Stimulated activated CD8-positive, alpha-beta memory T cell treated with anti-CD3 and anti-CD28 coated beads, Interleukin-2, amount 100 ng/mL, for 48 hours (primary cell): ENCODE data around the gene IDH3A.

ENCODE experiments used
- DNase-seq, 2 donors: peaks; one replicate each; pipeline ENCODE4 v3.0.0-alpha.2; 2020; ENCODE audit warnings: low read depth in 2 of 2

Gene IDH3A

DNA sequence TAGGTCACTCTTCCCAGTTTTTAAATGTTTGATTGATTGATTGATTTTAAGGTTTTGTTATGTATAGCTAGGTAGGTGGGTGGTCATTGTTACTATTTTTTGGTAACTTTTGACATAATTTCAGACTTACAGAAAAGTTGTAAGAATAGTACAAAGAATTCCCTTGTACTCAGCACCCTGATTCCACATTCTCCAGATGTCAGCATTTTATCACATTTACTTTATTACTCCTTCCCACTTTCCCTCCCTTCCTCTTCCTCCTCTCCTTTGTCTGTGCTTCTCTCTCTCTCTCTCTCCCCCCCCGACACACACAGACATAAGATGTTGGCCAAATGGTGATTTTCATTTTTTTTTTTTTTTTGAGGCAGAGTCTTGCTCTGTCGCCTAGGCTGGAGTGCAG is 14.8 kb downstream of the IDH3A start:
- no peak for DNase-seq

- no peak for DNase-seq
These were observed 18.2 kb downstream of the IDH3A start for GRCh38 chr15:78167227-78167888.

GRCh38 chr15:78168608-78169007 is 19.4 kb downstream of the IDH3A start:
- no peak for DNase-seq

DNA sequence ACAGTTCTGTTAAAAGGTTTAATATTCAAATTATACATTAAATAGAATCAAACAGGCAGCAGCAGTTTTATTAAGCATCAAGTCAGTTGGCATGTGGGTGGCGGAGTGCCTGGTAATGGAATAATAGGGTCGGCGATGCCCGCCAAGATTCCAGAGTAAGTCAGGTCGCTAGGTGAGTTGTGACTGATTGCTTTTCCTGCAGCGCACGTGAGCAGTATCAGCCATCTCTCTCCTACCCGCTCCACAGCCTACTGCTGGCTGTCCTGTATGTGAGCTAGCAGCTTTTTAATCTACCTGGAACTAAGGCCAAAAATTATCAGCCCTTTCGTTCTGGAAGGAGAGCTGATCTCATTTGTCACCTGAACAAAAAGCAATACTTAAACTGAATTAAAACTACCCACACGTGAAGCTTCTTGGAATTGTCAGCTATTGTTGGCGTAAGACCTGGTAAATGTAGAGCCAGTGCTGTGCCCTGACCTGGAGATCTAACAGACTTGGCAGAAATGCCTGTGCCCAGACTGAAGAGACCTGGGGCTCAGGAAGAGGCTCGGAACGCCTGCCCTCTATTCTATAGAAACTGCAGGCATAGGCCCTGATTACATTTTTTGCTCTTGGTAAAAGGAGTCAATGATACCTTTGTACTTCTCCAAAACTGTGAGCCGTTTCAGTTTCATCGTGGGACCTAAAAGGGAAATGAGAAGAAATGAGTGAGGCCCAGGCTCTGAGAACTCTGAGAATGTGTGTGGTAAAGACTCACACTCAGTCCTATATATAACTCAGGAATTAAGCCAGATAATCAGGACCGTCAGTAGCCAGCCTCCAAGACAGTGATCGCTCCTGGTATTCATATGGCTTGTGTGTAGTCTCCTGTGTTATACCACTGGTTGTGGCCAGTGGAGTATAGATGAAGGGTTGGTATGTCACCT is 21.9 kb downstream of the IDH3A start:
- no peak for DNase-seq

GRCh38 chr15:78171864-78172472 is 22.8 kb downstream of the IDH3A start:
- no peak for DNase-seq

GRCh38 chr15:78174401-78174800 is 25.2 kb downstream of the IDH3A start:
- no peak for DNase-seq

GRCh38 chr15:78175330-78175729 is 26.2 kb downstream of the IDH3A start:
- no peak for DNase-seq

- peak in 1 of 2 donors; percentile 36 for DNase-seq
These were observed 28.3 kb downstream of the IDH3A start for GRCh38 chr15:78177447-78177873.

DNA sequence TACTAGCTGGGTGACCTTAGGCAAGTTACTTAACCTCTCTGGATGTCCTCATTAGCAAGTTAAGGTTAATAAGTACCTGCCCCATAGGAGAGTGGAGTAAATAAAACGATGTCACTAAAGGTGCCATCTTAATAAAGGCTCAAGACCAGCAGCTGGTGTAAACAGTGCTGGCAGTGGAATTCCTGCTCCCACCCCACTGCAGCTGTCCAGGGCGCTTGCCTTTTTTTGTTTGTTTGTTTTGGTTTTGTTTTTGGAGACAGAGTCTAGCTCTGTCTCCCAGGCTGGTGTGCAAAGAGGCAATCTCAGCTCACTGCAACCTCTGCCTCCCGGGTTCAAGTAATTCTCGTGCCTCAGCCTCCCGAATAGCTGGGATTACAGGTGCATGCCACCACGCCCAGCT is 28.9 kb downstream of the IDH3A start:
- no peak for DNase-seq

DNA sequence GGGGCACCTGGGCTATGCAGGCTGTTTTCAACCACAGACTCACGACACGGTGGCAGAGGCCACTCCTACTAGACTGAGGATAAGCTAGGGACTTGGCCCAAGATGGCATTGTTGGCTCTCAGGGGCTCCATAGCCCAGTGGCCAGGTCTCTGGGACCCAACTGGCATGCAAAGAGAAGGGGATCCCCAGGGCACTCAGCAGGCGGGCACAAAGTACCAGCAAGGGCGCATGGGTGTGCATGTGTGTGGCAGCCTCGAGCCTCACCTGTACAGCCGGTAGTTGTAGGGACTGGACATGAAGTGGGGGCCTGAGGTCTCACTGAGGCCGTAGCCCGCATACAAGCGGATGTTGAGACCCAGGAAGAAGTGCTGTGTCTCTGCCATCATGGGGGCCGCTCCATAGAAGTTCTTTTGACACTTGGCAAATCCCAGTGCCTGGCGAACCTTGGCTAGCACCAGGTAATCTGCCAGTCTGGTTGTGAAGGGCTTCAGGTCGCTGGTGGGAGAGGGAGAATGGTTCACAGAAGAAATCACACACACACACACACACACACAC is 30.2 kb downstream of the IDH3A start:
- DNase-seq: no peak

DNA sequence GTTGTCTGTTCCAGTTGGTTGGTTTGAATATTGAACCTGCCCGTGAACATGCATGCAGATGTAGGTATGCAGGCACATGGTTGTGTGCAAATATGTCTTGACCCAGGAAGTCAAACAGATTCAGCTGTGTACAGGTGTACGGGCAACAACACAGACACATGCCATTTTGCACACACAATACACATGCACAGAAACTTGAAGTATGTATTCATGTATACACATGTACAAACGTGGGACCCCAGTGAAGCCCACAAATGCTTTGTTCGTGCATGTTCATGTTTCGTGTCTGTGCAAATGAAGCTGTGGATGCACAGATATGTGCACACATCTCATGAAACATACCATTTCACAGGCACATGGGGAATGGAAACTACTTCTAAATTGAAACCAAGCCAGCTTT is 30.7 kb downstream of the IDH3A start:
- no peak for DNase-seq

DNA sequence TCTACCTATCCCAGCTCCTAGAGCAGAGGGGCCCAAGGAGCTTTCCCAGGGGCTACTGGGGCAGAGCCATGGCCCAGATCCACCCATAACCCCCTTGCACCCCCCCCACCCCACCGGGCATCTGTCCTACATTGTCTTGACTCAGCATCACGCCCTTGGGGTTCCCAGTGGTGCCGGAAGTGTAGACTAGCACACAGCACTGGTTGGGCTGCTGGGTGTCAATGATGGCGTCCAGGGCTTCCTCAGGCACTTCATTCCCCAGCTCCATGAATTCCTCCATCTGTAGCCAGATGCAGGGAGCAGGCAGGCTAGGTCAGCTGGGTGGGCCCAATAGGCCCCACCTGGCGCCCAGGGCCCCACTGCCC is 33.2 kb downstream of the IDH3A start:
- DNase-seq: no peak

DNA sequence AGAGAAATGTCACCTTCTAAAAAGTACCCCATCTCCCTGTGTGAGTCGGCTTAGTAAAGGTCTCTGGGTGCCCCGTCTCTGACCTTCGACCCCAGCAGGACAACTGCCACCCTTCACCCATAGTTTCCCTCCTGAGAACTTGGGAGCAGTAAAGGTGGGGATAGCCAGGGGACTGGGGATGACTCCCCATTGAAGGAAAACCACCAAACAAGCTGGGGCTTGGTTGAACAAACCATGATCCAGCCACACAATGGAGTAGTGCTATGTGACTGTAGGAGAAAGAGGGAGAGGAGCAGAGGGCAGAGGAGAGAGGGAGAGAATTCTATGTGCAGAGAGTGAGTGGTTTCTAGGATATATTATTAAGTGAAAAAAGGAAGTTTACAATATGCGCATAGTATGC is 33.7 kb downstream of the IDH3A start:
- no peak for DNase-seq

DNA sequence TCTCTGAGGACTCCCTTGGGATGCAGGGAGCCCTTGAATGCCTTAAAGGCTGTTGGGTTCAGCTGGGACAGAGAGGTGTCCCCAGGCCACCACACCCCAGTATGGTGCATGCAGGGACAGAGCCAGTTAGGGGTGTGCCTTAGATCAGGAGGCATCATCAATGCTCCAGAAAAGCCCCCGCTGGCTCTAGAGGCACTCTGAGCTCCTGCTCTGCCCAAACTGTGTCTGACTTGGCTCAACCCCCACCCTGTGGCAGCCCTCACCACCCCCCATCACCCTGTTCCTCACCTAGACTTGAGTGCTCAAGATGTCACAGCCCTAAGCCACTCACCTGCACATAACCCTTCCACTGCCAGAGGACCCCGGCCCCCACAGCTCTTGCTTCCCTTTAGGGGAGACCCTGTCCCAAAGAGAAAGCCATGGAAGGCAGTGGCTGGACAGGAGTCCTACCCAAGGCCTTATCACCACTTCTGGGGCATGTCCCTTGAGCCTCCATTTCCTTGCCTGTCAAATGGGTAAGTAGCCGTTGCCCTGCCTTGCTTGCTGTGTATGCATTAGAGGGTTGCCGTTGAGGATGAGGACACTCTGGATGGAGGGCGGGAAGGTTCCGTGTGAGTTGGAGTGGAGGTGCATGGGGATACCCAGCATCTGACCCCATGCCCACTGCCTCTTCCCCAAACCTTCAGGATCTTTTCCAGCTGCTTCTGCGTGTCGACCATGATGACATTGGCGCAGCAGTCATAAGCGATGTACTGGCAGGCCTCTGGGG is 43.8 kb downstream of the IDH3A start:
- no peak for DNase-seq

- no peak for DNase-seq
These were observed 44.8 kb downstream of the IDH3A start for GRCh38 chr15:78193731-78194567.

DNA sequence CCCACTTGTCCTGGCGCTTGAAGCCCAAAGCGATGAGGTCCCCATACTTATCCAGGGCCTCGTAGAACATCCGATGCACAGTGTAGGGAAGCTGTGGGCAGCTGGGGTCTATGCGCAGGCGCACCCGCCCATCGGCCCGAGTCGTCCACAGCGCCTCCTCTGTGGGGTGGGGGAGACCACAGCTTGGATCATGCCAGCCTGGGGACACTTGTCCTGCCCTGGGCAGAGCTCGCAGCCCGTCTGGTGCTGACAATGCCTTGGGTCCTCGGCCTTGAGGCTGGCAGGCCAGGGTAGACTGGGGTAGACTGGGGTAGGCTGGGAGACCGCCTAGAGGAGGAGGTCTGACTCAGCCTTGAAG is 45.4 kb downstream of the IDH3A start:
- no peak for DNase-seq

DNA sequence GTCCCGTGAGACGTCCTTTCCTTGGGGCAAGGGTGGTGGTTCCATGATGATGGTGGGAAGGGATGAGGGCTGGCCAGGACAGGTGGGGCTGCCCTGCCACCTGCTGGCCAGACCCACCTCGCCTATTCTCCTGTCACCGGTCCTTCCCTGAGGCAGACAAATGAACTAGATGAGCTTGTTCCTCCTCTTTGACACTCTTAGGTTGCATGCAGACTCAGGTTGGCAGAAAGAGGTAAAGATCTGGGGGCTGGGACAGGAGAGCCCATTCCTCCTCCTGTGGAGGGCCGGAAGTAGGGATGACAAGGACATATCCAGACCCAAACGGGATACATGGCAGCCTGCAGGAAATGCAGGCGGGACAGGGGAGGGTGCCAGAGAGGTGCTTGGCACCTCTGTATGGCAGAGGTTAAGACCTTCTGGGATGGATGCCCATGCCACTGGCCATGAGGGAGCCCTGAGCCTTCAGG is 46.6 kb downstream of the IDH3A start:
- peak in 1 of 2 donors; percentile 20 for DNase-seq

GRCh38 chr15:78197632-78198031 is 48.5 kb downstream of the IDH3A start:
- DNase-seq: no peak

GRCh38 chr15:78200276-78200930 is 51.2 kb downstream of the IDH3A start:
- DNase-seq: no peak
